ENCODE measurements around the gene PLA2G4E.

Gene PLA2G4E

DNA sequence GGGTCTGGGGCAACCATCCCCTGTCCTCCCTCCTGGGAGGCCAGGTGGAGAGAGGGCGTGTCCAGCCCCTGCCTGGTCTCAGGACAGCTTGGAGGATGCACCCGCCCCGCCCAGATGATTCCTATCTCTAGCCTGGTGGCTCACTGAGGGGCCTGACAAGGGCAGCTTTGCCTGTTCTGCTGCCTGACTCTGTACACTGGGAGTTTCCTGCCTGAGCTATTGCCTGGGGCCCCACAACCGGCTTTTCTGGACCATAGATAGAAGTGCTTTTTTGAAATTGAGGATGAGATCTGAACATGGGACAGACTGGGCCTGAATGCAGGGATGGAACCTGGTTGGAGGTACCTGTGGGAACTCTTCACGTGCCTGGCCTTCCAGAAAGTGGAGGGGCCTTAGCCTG, 751 bp upstream of the PLA2G4E start:
- Histone ChIP-seq H2BK12ac (ENCODE audit: low read length in 2 of 2) (no peak overlapping the region), H2AK5ac (ENCODE audit: low read length, severe bottlenecking) (no peak overlapping the region), H3K18ac (ENCODE audit: low read depth in 1 of 2, low read length in 2 of 2) (no peak overlapping the region), H3K4me2 (ENCODE audit: low read length, poor library complexity, severe bottlenecking) (no peak overlapping the region), H2BK5ac (ENCODE audit: low read depth, low read length, poor library complexity, severe bottlenecking) (no peak overlapping the region), H2BK120ac (ENCODE audit: low read depth, low read length) (no peak overlapping the region), H2AFZ (ENCODE audit: low read depth, low read length) (no peak overlapping the region), H3K79me1 (replicated peaks; ENCODE audit: low read length, poor library complexity, severe bottlenecking) (no peaks in the 10 kb centered on the region), H3K4ac (ENCODE audit: low read depth in 1 of 2, low read length in 2 of 2) (no peak overlapping the region), H3K36me3 (ENCODE audit: control insufficient read depth in 1 of 2, insufficient read depth in 2 of 2, low read depth in 1 of 2, low read length in 2 of 2) (no peaks in the 10 kb centered on the region), H3K9ac (ENCODE audit: low read length) (no peak overlapping the region), H2BK15ac (ENCODE audit: low read depth, poor library complexity, severe bottlenecking) (no peak overlapping the region), H4K91ac (ENCODE audit: low read length) (no peak overlapping the region), H4K8ac (ENCODE audit: low read length) (no peak overlapping the region), H3K27ac (ENCODE audit: low read length, poor library complexity, severe bottlenecking) (no peak overlapping the region), H3K4me3 (ENCODE audit: insufficient read depth in 1 of 2, low read depth in 1 of 2, low read length in 2 of 2) (no peak overlapping the region), H3K27me3 (ENCODE audit: control insufficient read depth in 1 of 2, insufficient read depth in 1 of 2, low read length in 2 of 2) (peaks cover 40 to 59% of the 10 kb centered on the region in 2 experiments), H3K4me1 (ENCODE audit: control insufficient read depth, insufficient read depth, low read depth, low read length) (no peaks in the 10 kb centered on the region), H3K9me3 (ENCODE audit: control insufficient read depth, low read length) (peaks cover 11% of the 10 kb centered on the region), H3K14ac (ENCODE audit: low read length in 2 of 2) (no peak overlapping the region), H3K23ac (ENCODE audit: low read length in 2 of 2) (no peak overlapping the region)
- no peak for DNase-seq
- WGBS = 71% methylated on average over 5 of the region's 5 CpGs

DNA sequence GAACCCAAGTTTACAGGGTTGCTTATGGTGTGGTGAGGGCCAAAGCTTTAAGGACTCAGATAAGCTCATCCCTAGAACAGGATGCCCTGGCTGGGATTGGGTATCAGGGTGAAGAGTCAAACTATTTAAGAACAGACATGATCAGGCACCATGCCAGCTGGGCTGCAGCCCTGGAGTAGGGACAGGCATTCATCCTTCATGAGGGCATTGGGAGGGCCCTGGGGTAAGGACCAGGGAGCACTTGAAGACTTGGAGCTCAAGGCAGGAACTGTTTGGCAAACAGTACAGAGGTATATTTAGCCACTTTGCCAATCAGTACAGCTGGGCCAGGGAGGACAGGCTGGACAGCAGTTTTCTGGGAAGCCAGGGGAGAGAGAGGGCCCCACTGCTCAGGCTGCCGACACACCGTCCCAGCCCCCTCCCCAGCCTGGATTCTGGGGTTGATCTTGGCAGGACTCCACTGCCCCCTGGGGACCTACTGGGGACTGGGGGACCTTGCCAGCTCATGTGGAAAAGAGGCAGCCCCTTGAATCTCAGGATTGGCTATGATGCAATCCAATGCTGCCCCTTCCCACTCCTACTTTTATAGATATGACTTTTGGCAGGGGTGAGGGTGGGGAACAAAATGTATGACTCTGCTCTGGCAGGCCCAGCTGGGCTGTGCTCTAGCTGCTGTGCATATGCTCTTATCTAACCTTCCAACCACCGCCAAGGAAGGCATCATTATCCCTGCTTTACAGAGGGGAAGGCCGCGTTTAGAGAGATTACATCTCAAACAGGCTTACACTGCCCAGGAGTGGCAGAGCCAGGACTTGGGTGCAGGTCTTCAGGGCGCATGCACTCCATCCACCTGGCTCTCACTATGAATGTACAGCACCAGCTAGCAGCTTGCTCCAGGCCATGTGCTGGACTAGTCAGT, 2.3 kb downstream of the PLA2G4E start:
- H3K23ac ChIP-seq (ENCODE audit: low read length in 2 of 2) = no peak overlapping the region
- peaks cover 55 to 64% of the 10 kb centered on the region in 2 experiments for H3K27me3 ChIP-seq (ENCODE audit: control insufficient read depth in 1 of 2, insufficient read depth in 1 of 2, low read length in 2 of 2)
- H3K18ac ChIP-seq (ENCODE audit: low read depth in 1 of 2, low read length in 2 of 2) = no peak overlapping the region
- no peak overlapping the region for H3K4me3 ChIP-seq (ENCODE audit: insufficient read depth in 1 of 2, low read depth in 1 of 2, low read length in 2 of 2)
- no peak overlapping the region for H2BK12ac ChIP-seq (ENCODE audit: low read length in 2 of 2)
- H2BK5ac ChIP-seq (ENCODE audit: low read depth, low read length, poor library complexity, severe bottlenecking) = no peak overlapping the region
- H4K91ac ChIP-seq (ENCODE audit: low read length) = no peak overlapping the region
- no peak overlapping the region for H3K14ac ChIP-seq (ENCODE audit: low read length in 2 of 2)
- H2BK15ac ChIP-seq (ENCODE audit: low read depth, poor library complexity, severe bottlenecking) = no peak overlapping the region
- no peak overlapping the region for H2AFZ ChIP-seq (ENCODE audit: low read depth, low read length)
- H3K9ac ChIP-seq (ENCODE audit: low read length) = no peak overlapping the region
- DNase-seq = no peak
- no peak overlapping the region for H4K8ac ChIP-seq (ENCODE audit: low read length)
- H3K4me2 ChIP-seq (ENCODE audit: low read length, poor library complexity, severe bottlenecking) = no peak overlapping the region
- no peak overlapping the region for H2AK5ac ChIP-seq (ENCODE audit: low read length, severe bottlenecking)
- no peaks in the 10 kb centered on the region for H3K36me3 ChIP-seq (ENCODE audit: control insufficient read depth in 1 of 2, insufficient read depth in 2 of 2, low read depth in 1 of 2, low read length in 2 of 2)
- WGBS = 82% methylated on average over 6 of the region's 6 CpGs
- H3K9me3 ChIP-seq (ENCODE audit: control insufficient read depth, low read length) = peaks cover 11% of the 10 kb centered on the region
- no peak overlapping the region for H3K27ac ChIP-seq (ENCODE audit: low read length, poor library complexity, severe bottlenecking)
- H3K79me1 ChIP-seq (replicated peaks; ENCODE audit: low read length, poor library complexity, severe bottlenecking) = no peaks in the 10 kb centered on the region
- no peaks in the 10 kb centered on the region for H3K4me1 ChIP-seq (ENCODE audit: control insufficient read depth, insufficient read depth, low read depth, low read length)
- no peak overlapping the region for H3K4ac ChIP-seq (ENCODE audit: low read depth in 1 of 2, low read length in 2 of 2)
- H2BK120ac ChIP-seq (ENCODE audit: low read depth, low read length) = no peak overlapping the region

DNA sequence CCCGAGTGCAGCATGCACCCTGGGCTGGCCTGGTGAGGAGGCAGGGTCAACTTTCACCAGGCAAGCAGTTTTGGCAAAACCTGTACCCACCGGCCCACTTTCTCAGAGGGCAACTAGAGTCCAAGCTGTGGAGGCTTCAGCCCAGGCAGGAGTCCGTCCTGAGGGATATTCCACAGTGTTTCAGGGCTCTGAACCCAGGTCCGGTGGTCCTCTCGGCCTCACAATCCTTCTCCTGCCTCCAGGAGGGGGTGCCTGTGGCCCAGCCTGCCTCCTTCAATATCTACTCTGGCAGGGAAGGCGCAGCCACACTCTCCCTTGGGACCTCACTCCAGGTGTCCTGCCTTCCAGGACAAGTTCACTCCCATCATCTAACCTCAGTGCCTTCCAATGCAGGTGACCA, 3.9 kb downstream of the PLA2G4E start:
- H2AK5ac ChIP-seq (ENCODE audit: low read length, severe bottlenecking) = no peak overlapping the region
- no peak overlapping the region for H3K18ac ChIP-seq (ENCODE audit: low read depth in 1 of 2, low read length in 2 of 2)
- H2AFZ ChIP-seq (ENCODE audit: low read depth, low read length) = no peak overlapping the region
- peaks cover 59 to 80% of the 10 kb centered on the region in 2 experiments for H3K27me3 ChIP-seq (ENCODE audit: control insufficient read depth in 1 of 2, insufficient read depth in 1 of 2, low read length in 2 of 2)
- no peak overlapping the region for H3K27ac ChIP-seq (ENCODE audit: low read length, poor library complexity, severe bottlenecking)
- no peak overlapping the region for H3K23ac ChIP-seq (ENCODE audit: low read length in 2 of 2)
- no peaks in the 10 kb centered on the region for H3K79me1 ChIP-seq (replicated peaks; ENCODE audit: low read length, poor library complexity, severe bottlenecking)
- WGBS = 78% methylated on average over 6 of the region's 6 CpGs
- no peak for DNase-seq
- no peak overlapping the region for H2BK120ac ChIP-seq (ENCODE audit: low read depth, low read length)
- H3K36me3 ChIP-seq (ENCODE audit: control insufficient read depth in 1 of 2, insufficient read depth in 2 of 2, low read depth in 1 of 2, low read length in 2 of 2) = no peaks in the 10 kb centered on the region
- no peak overlapping the region for H3K4ac ChIP-seq (ENCODE audit: low read depth in 1 of 2, low read length in 2 of 2)
- no peak overlapping the region for H3K4me3 ChIP-seq (ENCODE audit: insufficient read depth in 1 of 2, low read depth in 1 of 2, low read length in 2 of 2)
- H3K4me1 ChIP-seq (ENCODE audit: control insufficient read depth, insufficient read depth, low read depth, low read length) = no peaks in the 10 kb centered on the region
- H4K8ac ChIP-seq (ENCODE audit: low read length) = no peak overlapping the region
- H2BK5ac ChIP-seq (ENCODE audit: low read depth, low read length, poor library complexity, severe bottlenecking) = no peak overlapping the region
- H3K4me2 ChIP-seq (ENCODE audit: low read length, poor library complexity, severe bottlenecking) = no peak overlapping the region
- no peak overlapping the region for H2BK15ac ChIP-seq (ENCODE audit: low read depth, poor library complexity, severe bottlenecking)
- H4K91ac ChIP-seq (ENCODE audit: low read length) = no peak overlapping the region
- no peak overlapping the region for H2BK12ac ChIP-seq (ENCODE audit: low read length in 2 of 2)
- peak overlapping the region in 1 of 2 experiments; percentile 76 for H3K14ac ChIP-seq (ENCODE audit: low read length in 2 of 2)
- peaks cover 3% of the 10 kb centered on the region for H3K9me3 ChIP-seq (ENCODE audit: control insufficient read depth, low read length)
- H3K9ac ChIP-seq (ENCODE audit: low read length) = no peak overlapping the region

DNA sequence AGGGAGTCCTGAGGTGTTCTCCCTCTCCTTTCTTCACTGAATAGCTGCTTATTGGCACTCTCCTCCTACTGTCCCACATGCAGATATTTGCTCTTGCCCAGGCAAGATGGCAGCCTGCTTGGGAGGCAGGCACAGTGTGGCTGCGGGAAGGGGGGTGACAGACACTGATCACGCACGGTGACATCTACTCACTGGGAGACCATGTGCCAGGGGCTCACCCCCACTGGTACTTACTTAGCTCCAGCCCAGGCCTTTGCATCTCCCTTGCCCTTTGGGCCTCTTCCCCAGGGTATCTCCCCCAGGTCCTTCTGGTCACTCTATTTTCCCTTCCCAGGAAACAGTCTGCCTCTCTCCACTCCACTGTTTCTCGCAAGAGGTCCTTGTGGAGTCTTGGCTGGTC, 6.4 kb downstream of the PLA2G4E start:
- H3K4me3 ChIP-seq (ENCODE audit: insufficient read depth in 1 of 2, low read depth in 1 of 2, low read length in 2 of 2) = no peak overlapping the region
- H4K8ac ChIP-seq (ENCODE audit: low read length) = no peak overlapping the region
- H3K4ac ChIP-seq (ENCODE audit: low read depth in 1 of 2, low read length in 2 of 2) = no peak overlapping the region
- no peak overlapping the region for H2BK120ac ChIP-seq (ENCODE audit: low read depth, low read length)
- no peaks in the 10 kb centered on the region for H3K9me3 ChIP-seq (ENCODE audit: control insufficient read depth, low read length)
- H2AFZ ChIP-seq (ENCODE audit: low read depth, low read length) = no peak overlapping the region
- over 99% methylated on average over 4 of the region's 4 CpGs for WGBS
- no peak overlapping the region for H2BK15ac ChIP-seq (ENCODE audit: low read depth, poor library complexity, severe bottlenecking)
- no peak overlapping the region for H2AK5ac ChIP-seq (ENCODE audit: low read length, severe bottlenecking)
- no peaks in the 10 kb centered on the region for H3K36me3 ChIP-seq (ENCODE audit: control insufficient read depth in 1 of 2, insufficient read depth in 2 of 2, low read depth in 1 of 2, low read length in 2 of 2)
- DNase-seq = no peak
- no peak overlapping the region for H3K4me2 ChIP-seq (ENCODE audit: low read length, poor library complexity, severe bottlenecking)
- no peak overlapping the region for H4K91ac ChIP-seq (ENCODE audit: low read length)
- no peak overlapping the region for H2BK12ac ChIP-seq (ENCODE audit: low read length in 2 of 2)
- H3K14ac ChIP-seq (ENCODE audit: low read length in 2 of 2) = peak overlapping the region in 1 of 2 experiments; percentile 39
- no peak overlapping the region for H3K23ac ChIP-seq (ENCODE audit: low read length in 2 of 2)
- H3K9ac ChIP-seq (ENCODE audit: low read length) = no peak overlapping the region
- no peak overlapping the region for H3K27ac ChIP-seq (ENCODE audit: low read length, poor library complexity, severe bottlenecking)
- no peak overlapping the region for H3K18ac ChIP-seq (ENCODE audit: low read depth in 1 of 2, low read length in 2 of 2)
- no peak overlapping the region for H2BK5ac ChIP-seq (ENCODE audit: low read depth, low read length, poor library complexity, severe bottlenecking)
- no peaks in the 10 kb centered on the region for H3K4me1 ChIP-seq (ENCODE audit: control insufficient read depth, insufficient read depth, low read depth, low read length)
- peaks cover 61 to 75% of the 10 kb centered on the region in 2 experiments for H3K27me3 ChIP-seq (ENCODE audit: control insufficient read depth in 1 of 2, insufficient read depth in 1 of 2, low read length in 2 of 2)
- no peaks in the 10 kb centered on the region for H3K79me1 ChIP-seq (replicated peaks; ENCODE audit: low read length, poor library complexity, severe bottlenecking)

Measured in mesenchymal stem cell (in vitro differentiated cells and primary cell).